AG09309 (cell line): ENCODE results near the gene DSTN.

Experiments used
- DNase-seq: peaks from one replicate; pipeline ENCODE4 v3.0.0-alpha.2; 2010; ENCODE audit warnings: low read depth
- H3K4me3 ChIP-seq: 2 replicates; pipeline ENCODE4 v1.5.1; 2011; ENCODE audit warnings: mild to moderate bottlenecking, low read depth, low read length, moderate library complexity; ENCODE audit not compliant: control insufficient read depth
- CTCF ChIP-seq: IDR thresholded peaks from 2 replicates; pipeline ENCODE4 v1.5.1; 2011; ENCODE audit warnings: mild to moderate bottlenecking, low read depth, low read length, inconsistent platforms; ENCODE audit not compliant: insufficient read depth, control insufficient read depth; ENCODE audit errors: missing control alignments

The DSTN gene

GRCh38 chr20:17633221-17633849 is 63.5 kb downstream of the DSTN start:
- TF ChIP-seq CTCF: no peak
- H3K4me3 ChIP-seq: no peak overlapping the region
- no peak for DNase-seq

- no peak for TF ChIP-seq CTCF
- no peak overlapping the region for H3K4me3 ChIP-seq
- no peak for DNase-seq
Observed at GRCh38 chr20:17633850-17634500, 64.1 kb downstream of the DSTN start.

- H3K4me3 ChIP-seq: no peak overlapping the region
- no peak for DNase-seq
- no peak for TF ChIP-seq CTCF
Observed at GRCh38 chr20:17634661-17635331, 64.9 kb downstream of the DSTN start.

GRCh38 chr20:17635332-17636244 is 65.7 kb downstream of the DSTN start:
- no peak for DNase-seq
- H3K4me3 ChIP-seq: no peak overlapping the region
- no peak for TF ChIP-seq CTCF

DNA sequence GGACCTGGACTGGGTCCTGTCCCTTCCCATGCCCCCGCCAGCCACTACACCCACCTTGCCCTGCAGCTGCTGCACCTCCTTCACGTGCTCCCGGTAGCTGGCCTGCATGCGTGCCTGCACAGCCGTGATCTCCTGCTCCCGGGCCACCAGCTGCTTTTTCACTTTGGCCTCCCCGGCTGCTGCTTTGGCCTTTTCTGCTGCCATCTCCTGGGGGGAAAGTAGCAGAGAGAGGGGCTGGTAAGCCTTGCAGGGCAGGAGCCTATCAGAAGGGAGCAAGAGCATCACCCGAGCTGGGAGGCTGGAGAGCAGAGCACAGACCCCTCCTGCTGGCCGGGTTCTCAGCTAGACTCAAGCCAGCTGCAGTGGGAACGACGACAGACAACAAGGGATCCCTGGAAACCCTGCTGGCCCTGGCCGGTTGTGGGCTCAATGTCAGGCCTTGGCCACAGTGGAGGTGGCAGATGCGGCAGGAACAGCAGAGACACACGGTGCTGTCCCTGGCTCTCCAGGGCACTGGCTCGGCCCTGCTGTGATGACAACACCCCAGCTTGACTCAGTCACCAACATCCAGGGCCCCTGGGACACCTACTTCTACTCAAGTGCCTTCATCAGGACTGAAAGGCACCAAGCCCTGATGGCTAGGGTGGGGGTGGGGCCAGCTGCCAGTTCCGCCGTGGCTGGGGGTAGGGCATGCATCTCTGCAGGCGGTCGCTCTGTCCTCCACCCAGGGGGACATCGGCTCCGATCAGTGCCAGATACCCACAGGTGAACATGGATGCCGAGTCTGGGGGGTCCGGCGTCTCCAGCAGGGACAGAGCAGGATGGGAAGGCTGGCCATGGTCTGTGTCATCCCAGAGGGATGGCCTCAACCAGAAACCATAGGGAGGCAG is 66.9 kb downstream of the DSTN start:
- H3K4me3 ChIP-seq: no peak overlapping the region
- no peak for TF ChIP-seq CTCF
- DNase-seq: no peak

GRCh38 chr20:17637413-17637780 is 67.5 kb downstream of the DSTN start:
- no peak overlapping the region for H3K4me3 ChIP-seq
- no peak for TF ChIP-seq CTCF
- DNase-seq: no peak
